Adrenal gland (tissue), 5 donors: ENCODE measurements around the gene CBX4.

Experiments used
- POLR2A ChIP-seq, 2 donors: fragments of 450-650 bp; IDR thresholded peaks; one replicate each; pipeline ENCODE4 v1.6.1; 2017; ENCODE audit warnings: antibody characterized with exemption in 2 of 2, mild to moderate bottlenecking in 2 of 2, moderate library complexity in 1 of 2
- TF ChIP-seq, protein P1 (sequence below), 6 experiments: fragments of 450-650 bp in 4 of 6; fragments of 200-600 bp in 2 of 6; sonication (generic) in 1 of 6; IDR thresholded peaks; 1 replicate in 5 of 6; 2 replicates in 1 of 6; pipeline versions ENCODE4 v1.5.1 to v1.8.0; 2016 to 2021; ENCODE audit warnings: antibody characterized with exemption in 6 of 6, mild to moderate bottlenecking in 2 of 6, moderate library complexity in 1 of 6
- donor health status: DM: no; HTN: no; CAD: no.

DNA sequence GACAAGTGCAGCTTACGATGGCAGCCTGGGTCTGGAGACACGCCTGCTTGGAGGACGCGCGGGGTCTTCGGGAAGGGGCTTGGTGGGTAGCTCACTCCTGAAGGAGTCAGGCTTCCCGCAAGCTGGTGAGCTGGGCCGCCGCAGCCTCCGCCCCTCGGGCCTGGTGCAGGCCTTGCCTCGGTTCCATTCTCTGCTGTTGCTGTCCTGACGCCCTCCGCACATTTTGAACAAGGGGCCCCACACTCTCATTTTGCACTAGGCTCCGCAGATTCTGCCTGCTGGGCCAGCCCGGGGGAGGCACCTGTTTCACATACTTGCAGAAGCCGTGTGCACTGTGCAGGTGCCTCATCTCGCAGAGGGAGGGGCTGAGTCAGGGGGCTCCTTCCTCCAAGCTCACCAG, 31.9 kb upstream of the CBX4 start:
- no peak for TF ChIP-seq POLR2A (IDR thresholded peaks at IDR 0.05)
- TF ChIP-seq, protein P1, sequence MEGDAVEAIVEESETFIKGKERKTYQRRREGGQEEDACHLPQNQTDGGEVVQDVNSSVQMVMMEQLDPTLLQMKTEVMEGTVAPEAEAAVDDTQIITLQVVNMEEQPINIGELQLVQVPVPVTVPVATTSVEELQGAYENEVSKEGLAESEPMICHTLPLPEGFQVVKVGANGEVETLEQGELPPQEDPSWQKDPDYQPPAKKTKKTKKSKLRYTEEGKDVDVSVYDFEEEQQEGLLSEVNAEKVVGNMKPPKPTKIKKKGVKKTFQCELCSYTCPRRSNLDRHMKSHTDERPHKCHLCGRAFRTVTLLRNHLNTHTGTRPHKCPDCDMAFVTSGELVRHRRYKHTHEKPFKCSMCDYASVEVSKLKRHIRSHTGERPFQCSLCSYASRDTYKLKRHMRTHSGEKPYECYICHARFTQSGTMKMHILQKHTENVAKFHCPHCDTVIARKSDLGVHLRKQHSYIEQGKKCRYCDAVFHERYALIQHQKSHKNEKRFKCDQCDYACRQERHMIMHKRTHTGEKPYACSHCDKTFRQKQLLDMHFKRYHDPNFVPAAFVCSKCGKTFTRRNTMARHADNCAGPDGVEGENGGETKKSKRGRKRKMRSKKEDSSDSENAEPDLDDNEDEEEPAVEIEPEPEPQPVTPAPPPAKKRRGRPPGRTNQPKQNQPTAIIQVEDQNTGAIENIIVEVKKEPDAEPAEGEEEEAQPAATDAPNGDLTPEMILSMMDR (IDR thresholded peaks at IDR 0.05), result no peak
